Activated CD8-positive, alpha-beta memory T cell treated with anti-CD3 and anti-CD28 coated beads for 36 hours (primary cell): ENCODE measurements around the gene SFSWAP. TPM values are rescaled to one million over a fixed set of nuclear protein-coding genes. Genes with fewer than 3 reads are reported as not detected.
"Not testable (repeated sequence)": the region's sequence is repeated elsewhere in the genome, so short reads cannot be mapped to it uniquely, and the experiment has no call there.

Source experiments
- CTCF ChIA-PET: fragments of 350-600 bp; sonication (Branson Sonifier 250); formaldehyde crosslinking; loops from one replicate; lab custom pipeline; 2021; ENCODE audit warnings: antibody characterized with exemption; lab: Charles Lee
- POLR2A ChIA-PET: fragments of 350-600 bp; sonication (Branson Sonifier 250); formaldehyde crosslinking; loops from one replicate; lab custom pipeline; 2021; ENCODE audit warnings: antibody characterized with exemption; lab: Charles Lee
- total RNA-seq, 2 experiments: library from RNA; stranded (reverse); gene quantifications; one replicate each; pipeline ENCODE4 v1.2.3, GENCODE V29; 2021

SFSWAP gene
- total RNA-seq, 2 experiments from 2014 or later, result 54.4 to 55.3 TPM

GRCh38 chr12:131678389-131679181, 32.3 kb upstream of the SFSWAP start:
- POLR2A ChIA-PET, CTCF ChIA-PET: not testable (repeated sequence)

GRCh38 chr12:131679186-131679585, 31.7 kb upstream of the SFSWAP start:
- CTCF ChIA-PET, POLR2A ChIA-PET: not testable (repeated sequence)

- POLR2A ChIA-PET, CTCF ChIA-PET: not testable (repeated sequence)
Observed at GRCh38 chr12:131679816-131680215, 31.1 kb upstream of the SFSWAP start.

GRCh38 chr12:131680392-131681256, 30.3 kb upstream of the SFSWAP start:
- POLR2A ChIA-PET, CTCF ChIA-PET: not testable (repeated sequence)

- CTCF ChIA-PET, result no interaction called here
- POLR2A ChIA-PET, result no interaction called here
Observed at GRCh38 chr12:131681257-131681620, 29.7 kb upstream of the SFSWAP start.

- POLR2A ChIA-PET, CTCF ChIA-PET: not testable (repeated sequence)
Observed at GRCh38 chr12:131681746-131682509, 29.0 kb upstream of the SFSWAP start.

GRCh38 chr12:131682510-131682895, 28.4 kb upstream of the SFSWAP start:
- POLR2A ChIA-PET, result no interaction called here
- CTCF ChIA-PET, result no interaction called here

GRCh38 chr12:131683266-131684014, 27.4 kb upstream of the SFSWAP start:
- ChIA-PET POLR2A (no interaction called here), CTCF (no interaction called here)

- CTCF ChIA-PET, result no interaction called here
- POLR2A ChIA-PET, result no interaction called here
Observed at GRCh38 chr12:131684015-131684725, 26.7 kb upstream of the SFSWAP start.

- ChIA-PET CTCF (no interaction called here), POLR2A (no interaction called here)
Observed at GRCh38 chr12:131687346-131688125, 23.4 kb upstream of the SFSWAP start.

GRCh38 chr12:131688131-131688844, 22.6 kb upstream of the SFSWAP start:
- ChIA-PET POLR2A (no interaction called here), CTCF (no interaction called here)

- CTCF ChIA-PET, result no interaction called here
- POLR2A ChIA-PET, result no interaction called here
Observed at GRCh38 chr12:131688845-131689154, 22.1 kb upstream of the SFSWAP start.

- ChIA-PET POLR2A (no interaction called here), CTCF (no interaction called here)
Observed at GRCh38 chr12:131690320-131690719, 20.6 kb upstream of the SFSWAP start.

GRCh38 chr12:131692431-131692830, 18.5 kb upstream of the SFSWAP start:
- ChIA-PET CTCF (no interaction called here), POLR2A (no interaction called here)

- ChIA-PET CTCF (no interaction called here), POLR2A (no interaction called here)
Observed at GRCh38 chr12:131693149-131693548, 17.7 kb upstream of the SFSWAP start.

GRCh38 chr12:131694116-131694838, 16.6 kb upstream of the SFSWAP start:
- POLR2A ChIA-PET, result no interaction called here
- CTCF ChIA-PET, result interaction anchor here (0.7 kb wide), 1 partner anchor 509 kb away, joined by 3 read pairs; no protein-coding TSS in a partner anchor

- CTCF ChIA-PET, result no interaction called here
Observed at GRCh38 chr12:131695968-131696367, 14.9 kb upstream of the SFSWAP start.

More at GRCh38 chr12:131695968-131696367, 14.9 kb upstream of the SFSWAP start:
- POLR2A ChIA-PET, result no interaction called here
